WTC11 (cell line): Measurements from ENCODE around the gene KLHDC8A. TPM values are rescaled to one million over a fixed set of nuclear protein-coding genes. Genes with fewer than 3 reads are reported as not detected.
A peak's percentile ranks its signal among the peaks of the same experiment; 100 is the strongest.

Source experiments
- ATAC-seq: fragments of 200-7000 bp; cut with Tn5 transposase; 2 replicates; pipeline ENCODE4 v1.10.0; 2021; ENCODE audit warnings: mild to moderate bottlenecking, moderate library complexity
- CTCF ChIA-PET: fragments of 300-600 bp; sonication (Branson Sonifier 250); formaldehyde crosslinking; loops from one replicate; lab custom pipeline; 2021; ENCODE audit warnings: antibody characterized with exemption; lab: Charles Lee
- POLR2A ChIA-PET: fragments of 350-600 bp; sonication (Branson Sonifier 250); formaldehyde crosslinking; loops from one replicate; lab custom pipeline; 2021; ENCODE audit warnings: antibody characterized with exemption; lab: Charles Lee
- DNase-seq: peaks from one replicate; pipeline ENCODE4 v3.0.0; 2021; ENCODE audit warnings: low spot score
- H3K27ac Mint-ChIP-seq: 2 replicates; pipeline ENCODE4 v1.8.0; 2021; ENCODE audit warnings: mixed read lengths
- H3K27me3 Mint-ChIP-seq: 2 replicates; pipeline ENCODE4 v1.8.0; 2021; ENCODE audit warnings: low read depth, mild to moderate bottlenecking, moderate library complexity, mixed read lengths
- H3K36me3 Mint-ChIP-seq: 2 replicates; pipeline ENCODE4 v1.8.0; 2021; ENCODE audit warnings: mixed read lengths
- H3K4me1 Mint-ChIP-seq: 2 replicates; pipeline ENCODE4 v1.8.0; 2022; ENCODE audit warnings: mixed read lengths
- H3K4me3 Mint-ChIP-seq: 2 replicates; pipeline ENCODE4 v1.8.0; 2021; ENCODE audit warnings: mild to moderate bottlenecking, moderate library complexity, mixed read lengths
- H3K9me3 Mint-ChIP-seq: 2 replicates; pipeline ENCODE4 v1.8.0; 2021; ENCODE audit warnings: mixed read lengths
- ARID4B ChIP-seq: sonication (generic); formaldehyde crosslinking; IDR thresholded peaks from 2 replicates; pipeline ENCODE4 v1.8.0; 2023; ENCODE audit warnings: missing genetic modification reagents, mild to moderate bottlenecking, borderline replicate concordance
- CBFB ChIP-seq: sonication (generic); formaldehyde crosslinking; IDR thresholded peaks from 2 replicates; pipeline ENCODE4 v1.8.1; 2022; ENCODE audit warnings: mild to moderate bottlenecking, low read depth, missing genetic modification reagents
- E2F5 ChIP-seq: sonication (generic); formaldehyde crosslinking; IDR thresholded peaks from 2 replicates; pipeline ENCODE4 v1.8.1; 2022; ENCODE audit warnings: mild to moderate bottlenecking, moderate library complexity, missing genetic modification reagents
- EMX1 ChIP-seq: fragments of 250-450 bp; sonication (Bioruptor Pico); IDR thresholded peaks from 2 replicates; pipeline ENCODE4 v1.8.0; 2021; ENCODE audit warnings: mild to moderate bottlenecking
- NFE2L1 ChIP-seq: sonication (generic); formaldehyde crosslinking; IDR thresholded peaks from 2 replicates; pipeline ENCODE4 v1.8.1; 2023; ENCODE audit warnings: missing genetic modification reagents
- SMAD3 ChIP-seq: sonication (generic); formaldehyde crosslinking; IDR thresholded peaks from 2 replicates; pipeline ENCODE4 v1.8.0; 2022; ENCODE audit warnings: missing genetic modification reagents, mild to moderate bottlenecking, borderline replicate concordance
- total RNA-seq: library from RNA; stranded (reverse); gene quantifications from 3 replicates; pipeline ENCODE4 v1.2.3, GENCODE V29; 2021
- TF ChIP-seq, protein P1 (sequence below): sonication (generic); formaldehyde crosslinking; IDR thresholded peaks from 2 replicates; pipeline ENCODE4 v1.8.1; 2022; ENCODE audit warnings: low read depth, mild to moderate bottlenecking, moderate library complexity, missing genetic modification reagents, borderline replicate concordance
- TF ChIP-seq, protein P2 (sequence below): sonication (generic); formaldehyde crosslinking; IDR thresholded peaks from 2 replicates; pipeline ENCODE4 v1.8.1; 2023; ENCODE audit warnings: mild to moderate bottlenecking, moderate library complexity, missing genetic modification reagents
- TF ChIP-seq, protein P3 (sequence below): sonication (generic); formaldehyde crosslinking; IDR thresholded peaks from 2 replicates; pipeline ENCODE4 v1.8.1; 2023; ENCODE audit warnings: mild to moderate bottlenecking, missing genetic modification reagents, moderate library complexity
- TF ChIP-seq, protein P4 (sequence below): sonication (generic); formaldehyde crosslinking; IDR thresholded peaks from 2 replicates; pipeline ENCODE4 v1.8.1; 2023; ENCODE audit warnings: mild to moderate bottlenecking, missing genetic modification reagents, borderline replicate concordance
- TF ChIP-seq, protein P5 (sequence below): sonication (generic); formaldehyde crosslinking; IDR thresholded peaks from 2 replicates; pipeline ENCODE4 v1.8.0; 2022; ENCODE audit warnings: missing genetic modification reagents
- TF ChIP-seq, protein P6 (sequence below): sonication (generic); formaldehyde crosslinking; IDR thresholded peaks from 2 replicates; pipeline ENCODE4 v1.8.1; 2023; ENCODE audit warnings: mild to moderate bottlenecking, missing genetic modification reagents, moderate library complexity

The KLHDC8A gene
- total RNA-seq, 1 experiment from 2014 or later = 1.7 TPM

DNA sequence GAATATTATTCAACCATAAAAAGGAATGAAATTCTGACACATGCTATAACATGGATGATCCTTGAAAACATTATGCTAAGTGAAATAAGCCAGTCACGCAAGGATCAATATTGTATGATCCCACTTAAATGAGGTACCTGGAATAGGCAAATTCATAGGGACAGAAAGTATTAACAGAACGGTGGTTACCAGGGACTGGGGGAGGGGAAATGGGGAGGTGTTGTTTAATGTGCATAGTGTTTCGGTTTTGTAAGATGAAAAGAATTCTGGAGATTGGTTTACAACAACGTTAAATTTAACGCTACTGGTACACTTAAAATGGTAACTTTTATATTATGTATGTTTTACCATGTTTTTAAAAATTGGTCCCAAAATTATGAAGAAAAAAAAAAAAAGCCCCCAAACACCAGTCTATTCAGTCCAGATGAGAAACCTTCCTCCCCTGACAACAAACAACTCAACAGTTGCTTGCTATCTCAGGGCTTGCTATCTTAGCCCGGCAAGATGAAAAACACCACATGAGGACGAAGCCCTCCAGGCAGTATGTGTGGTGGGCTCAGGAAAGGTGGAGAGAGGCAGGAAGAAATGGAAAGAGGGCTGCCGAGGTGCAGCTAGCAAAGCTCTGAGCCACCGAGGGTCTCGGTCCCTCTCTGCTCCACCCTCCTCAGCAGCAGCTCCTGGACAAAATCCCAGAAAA lies 43.7 kb downstream of the KLHDC8A start (continued):
- TF ChIP-seq, protein P1, sequence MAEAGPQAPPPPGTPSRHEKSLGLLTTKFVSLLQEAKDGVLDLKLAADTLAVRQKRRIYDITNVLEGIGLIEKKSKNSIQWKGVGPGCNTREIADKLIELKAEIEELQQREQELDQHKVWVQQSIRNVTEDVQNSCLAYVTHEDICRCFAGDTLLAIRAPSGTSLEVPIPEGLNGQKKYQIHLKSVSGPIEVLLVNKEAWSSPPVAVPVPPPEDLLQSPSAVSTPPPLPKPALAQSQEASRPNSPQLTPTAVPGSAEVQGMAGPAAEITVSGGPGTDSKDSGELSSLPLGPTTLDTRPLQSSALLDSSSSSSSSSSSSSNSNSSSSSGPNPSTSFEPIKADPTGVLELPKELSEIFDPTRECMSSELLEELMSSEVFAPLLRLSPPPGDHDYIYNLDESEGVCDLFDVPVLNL (CRISPR knock-in tag) = no peak
- TF ChIP-seq, protein P2, sequence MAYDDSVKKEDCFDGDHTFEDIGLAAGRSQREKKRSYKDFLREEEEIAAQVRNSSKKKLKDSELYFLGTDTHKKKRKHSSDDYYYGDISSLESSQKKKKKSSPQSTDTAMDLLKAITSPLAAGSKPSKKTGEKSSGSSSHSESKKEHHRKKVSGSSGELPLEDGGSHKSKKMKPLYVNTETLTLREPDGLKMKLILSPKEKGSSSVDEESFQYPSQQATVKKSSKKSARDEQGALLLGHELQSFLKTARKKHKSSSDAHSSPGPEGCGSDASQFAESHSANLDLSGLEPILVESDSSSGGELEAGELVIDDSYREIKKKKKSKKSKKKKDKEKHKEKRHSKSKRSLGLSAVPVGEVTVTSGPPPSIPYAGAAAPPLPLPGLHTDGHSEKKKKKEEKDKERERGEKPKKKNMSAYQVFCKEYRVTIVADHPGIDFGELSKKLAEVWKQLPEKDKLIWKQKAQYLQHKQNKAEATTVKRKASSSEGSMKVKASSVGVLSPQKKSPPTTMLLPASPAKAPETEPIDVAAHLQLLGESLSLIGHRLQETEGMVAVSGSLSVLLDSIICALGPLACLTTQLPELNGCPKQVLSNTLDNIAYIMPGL (CRISPR knock-in tag) = no peak
- TF ChIP-seq ARID4B = no peak

DNA sequence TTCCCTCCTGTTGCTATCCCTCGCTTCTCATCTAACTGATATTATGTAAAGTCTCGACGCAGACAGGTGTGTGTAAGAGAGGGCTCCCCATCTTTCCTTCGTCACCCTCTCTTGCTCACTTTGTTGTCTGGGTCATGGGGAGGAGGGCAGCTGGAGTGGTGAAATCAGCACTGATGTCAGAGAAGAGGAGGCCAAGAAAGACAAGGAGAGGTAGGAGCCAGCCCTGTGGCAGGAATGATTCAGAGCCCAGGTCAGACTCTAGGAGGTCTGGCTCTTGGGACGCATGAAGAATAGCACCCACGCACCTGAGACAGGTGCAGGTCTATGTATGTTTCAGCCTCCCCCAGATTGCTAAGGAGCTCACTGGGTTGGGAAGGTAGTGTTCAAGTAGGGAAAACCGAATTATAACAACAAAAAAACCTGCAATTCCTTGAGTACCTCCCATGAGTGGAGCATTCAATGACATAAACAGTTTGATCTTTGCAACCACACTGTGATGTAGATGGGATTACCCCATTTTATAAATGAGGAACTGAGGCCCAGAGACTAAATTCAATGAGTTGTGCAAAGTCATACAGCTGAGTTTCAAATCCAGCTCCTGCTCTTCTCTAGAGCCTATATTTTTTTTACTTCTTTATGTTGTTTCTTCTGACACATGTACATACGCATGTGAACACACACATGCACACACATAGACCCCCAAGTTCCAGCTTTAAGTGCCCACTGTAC lies 45.6 kb downstream of the KLHDC8A start:
- H3K27me3 Mint-ChIP-seq = no peaks in the 10 kb centered on the region
- no peaks in the 10 kb centered on the region for H3K9me3 Mint-ChIP-seq
- no peak for ATAC-seq
- peaks cover 44% of the 10 kb centered on the region for H3K4me1 Mint-ChIP-seq
- no peak for DNase-seq
- peaks cover 58% of the 10 kb centered on the region for H3K36me3 Mint-ChIP-seq
- ChIA-PET CTCF (interaction anchor here (1.6 to 2.5 kb wide), 2 partner anchors 38 to 40 kb away, joined by 4 to 11 read pairs; no protein-coding TSS in a partner anchor), POLR2A (no interaction called here)
- peak overlapping the region; percentile 43; the same call in 1 of the 2 replicates for H3K27ac Mint-ChIP-seq
- H3K4me3 Mint-ChIP-seq = no peak overlapping the region
- TF ChIP-seq, protein P3, sequence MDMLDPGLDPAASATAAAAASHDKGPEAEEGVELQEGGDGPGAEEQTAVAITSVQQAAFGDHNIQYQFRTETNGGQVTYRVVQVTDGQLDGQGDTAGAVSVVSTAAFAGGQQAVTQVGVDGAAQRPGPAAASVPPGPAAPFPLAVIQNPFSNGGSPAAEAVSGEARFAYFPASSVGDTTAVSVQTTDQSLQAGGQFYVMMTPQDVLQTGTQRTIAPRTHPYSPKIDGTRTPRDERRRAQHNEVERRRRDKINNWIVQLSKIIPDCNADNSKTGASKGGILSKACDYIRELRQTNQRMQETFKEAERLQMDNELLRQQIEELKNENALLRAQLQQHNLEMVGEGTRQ (CRISPR knock-in tag) = no peak
- TF ChIP-seq, protein P4, sequence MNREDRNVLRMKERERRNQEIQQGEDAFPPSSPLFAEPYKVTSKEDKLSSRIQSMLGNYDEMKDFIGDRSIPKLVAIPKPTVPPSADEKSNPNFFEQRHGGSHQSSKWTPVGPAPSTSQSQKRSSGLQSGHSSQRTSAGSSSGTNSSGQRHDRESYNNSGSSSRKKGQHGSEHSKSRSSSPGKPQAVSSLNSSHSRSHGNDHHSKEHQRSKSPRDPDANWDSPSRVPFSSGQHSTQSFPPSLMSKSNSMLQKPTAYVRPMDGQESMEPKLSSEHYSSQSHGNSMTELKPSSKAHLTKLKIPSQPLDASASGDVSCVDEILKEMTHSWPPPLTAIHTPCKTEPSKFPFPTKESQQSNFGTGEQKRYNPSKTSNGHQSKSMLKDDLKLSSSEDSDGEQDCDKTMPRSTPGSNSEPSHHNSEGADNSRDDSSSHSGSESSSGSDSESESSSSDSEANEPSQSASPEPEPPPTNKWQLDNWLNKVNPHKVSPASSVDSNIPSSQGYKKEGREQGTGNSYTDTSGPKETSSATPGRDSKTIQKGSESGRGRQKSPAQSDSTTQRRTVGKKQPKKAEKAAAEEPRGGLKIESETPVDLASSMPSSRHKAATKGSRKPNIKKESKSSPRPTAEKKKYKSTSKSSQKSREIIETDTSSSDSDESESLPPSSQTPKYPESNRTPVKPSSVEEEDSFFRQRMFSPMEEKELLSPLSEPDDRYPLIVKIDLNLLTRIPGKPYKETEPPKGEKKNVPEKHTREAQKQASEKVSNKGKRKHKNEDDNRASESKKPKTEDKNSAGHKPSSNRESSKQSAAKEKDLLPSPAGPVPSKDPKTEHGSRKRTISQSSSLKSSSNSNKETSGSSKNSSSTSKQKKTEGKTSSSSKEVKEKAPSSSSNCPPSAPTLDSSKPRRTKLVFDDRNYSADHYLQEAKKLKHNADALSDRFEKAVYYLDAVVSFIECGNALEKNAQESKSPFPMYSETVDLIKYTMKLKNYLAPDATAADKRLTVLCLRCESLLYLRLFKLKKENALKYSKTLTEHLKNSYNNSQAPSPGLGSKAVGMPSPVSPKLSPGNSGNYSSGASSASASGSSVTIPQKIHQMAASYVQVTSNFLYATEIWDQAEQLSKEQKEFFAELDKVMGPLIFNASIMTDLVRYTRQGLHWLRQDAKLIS (CRISPR knock-in tag) = no peak
- TF ChIP-seq SMAD3 (CRISPR knock-in tag) (no peak), NFE2L1 (no peak), E2F5 (CRISPR knock-in tag) (no peak), EMX1 (CRISPR knock-in tag) (no peak), CBFB (CRISPR knock-in tag) (no peak)
- TF ChIP-seq, protein P5, sequence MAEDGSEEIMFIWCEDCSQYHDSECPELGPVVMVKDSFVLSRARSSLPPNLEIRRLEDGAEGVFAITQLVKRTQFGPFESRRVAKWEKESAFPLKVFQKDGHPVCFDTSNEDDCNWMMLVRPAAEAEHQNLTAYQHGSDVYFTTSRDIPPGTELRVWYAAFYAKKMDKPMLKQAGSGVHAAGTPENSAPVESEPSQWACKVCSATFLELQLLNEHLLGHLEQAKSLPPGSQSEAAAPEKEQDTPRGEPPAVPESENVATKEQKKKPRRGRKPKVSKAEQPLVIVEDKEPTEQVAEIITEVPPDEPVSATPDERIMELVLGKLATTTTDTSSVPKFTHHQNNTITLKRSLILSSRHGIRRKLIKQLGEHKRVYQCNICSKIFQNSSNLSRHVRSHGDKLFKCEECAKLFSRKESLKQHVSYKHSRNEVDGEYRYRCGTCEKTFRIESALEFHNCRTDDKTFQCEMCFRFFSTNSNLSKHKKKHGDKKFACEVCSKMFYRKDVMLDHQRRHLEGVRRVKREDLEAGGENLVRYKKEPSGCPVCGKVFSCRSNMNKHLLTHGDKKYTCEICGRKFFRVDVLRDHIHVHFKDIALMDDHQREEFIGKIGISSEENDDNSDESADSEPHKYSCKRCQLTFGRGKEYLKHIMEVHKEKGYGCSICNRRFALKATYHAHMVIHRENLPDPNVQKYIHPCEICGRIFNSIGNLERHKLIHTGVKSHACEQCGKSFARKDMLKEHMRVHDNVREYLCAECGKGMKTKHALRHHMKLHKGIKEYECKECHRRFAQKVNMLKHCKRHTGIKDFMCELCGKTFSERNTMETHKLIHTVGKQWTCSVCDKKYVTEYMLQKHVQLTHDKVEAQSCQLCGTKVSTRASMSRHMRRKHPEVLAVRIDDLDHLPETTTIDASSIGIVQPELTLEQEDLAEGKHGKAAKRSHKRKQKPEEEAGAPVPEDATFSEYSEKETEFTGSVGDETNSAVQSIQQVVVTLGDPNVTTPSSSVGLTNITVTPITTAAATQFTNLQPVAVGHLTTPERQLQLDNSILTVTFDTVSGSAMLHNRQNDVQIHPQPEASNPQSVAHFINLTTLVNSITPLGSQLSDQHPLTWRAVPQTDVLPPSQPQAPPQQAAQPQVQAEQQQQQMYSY = no peak
- TF ChIP-seq, protein P6, sequence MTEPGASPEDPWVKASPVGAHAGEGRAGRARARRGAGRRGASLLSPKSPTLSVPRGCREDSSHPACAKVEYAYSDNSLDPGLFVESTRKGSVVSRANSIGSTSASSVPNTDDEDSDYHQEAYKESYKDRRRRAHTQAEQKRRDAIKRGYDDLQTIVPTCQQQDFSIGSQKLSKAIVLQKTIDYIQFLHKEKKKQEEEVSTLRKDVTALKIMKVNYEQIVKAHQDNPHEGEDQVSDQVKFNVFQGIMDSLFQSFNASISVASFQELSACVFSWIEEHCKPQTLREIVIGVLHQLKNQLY = no peak
